Globus pallidus (tissue), 1 donor: Measurements from ENCODE around the gene BLTP2.

Experiments used
- DNase-seq: peaks from one replicate; pipeline ENCODE4 v3.0.0-alpha.2; 2015; ENCODE audit warnings: low spot score

BLTP2 gene

DNA sequence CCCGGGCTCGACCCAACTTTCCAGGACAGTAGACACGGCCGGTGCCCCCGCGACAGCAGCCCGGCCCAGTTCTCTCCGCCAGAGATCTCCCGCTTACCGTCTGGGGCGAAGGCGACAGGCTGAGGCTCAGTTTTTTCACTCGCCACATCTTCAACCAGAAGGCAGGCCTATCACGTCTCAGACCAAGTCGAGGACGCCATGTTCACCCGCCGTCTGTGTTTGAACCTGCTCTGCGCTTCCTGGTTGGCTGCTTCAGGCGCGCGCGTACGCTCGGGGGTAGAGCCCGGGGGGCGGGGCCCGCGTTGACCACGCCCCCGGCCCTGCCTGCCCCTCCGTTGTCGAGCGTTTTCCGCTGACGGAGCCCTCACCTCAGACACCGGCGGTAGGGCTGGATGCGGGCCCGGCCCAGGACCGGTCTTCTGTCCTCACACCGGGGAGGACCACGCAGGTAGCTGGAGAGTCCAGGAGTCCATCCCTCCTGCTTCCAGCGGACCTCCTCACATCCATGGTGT, 46.1 kb downstream of the BLTP2 start, which contains the start of gene SPAG5:
Gene SPAG5 (minus strand): TSS at position 227 of the 512 bp plus-strand sequence. CDS start 79 bp downstream, at position 148.
- peak; percentile 88 for DNase-seq

DNA sequence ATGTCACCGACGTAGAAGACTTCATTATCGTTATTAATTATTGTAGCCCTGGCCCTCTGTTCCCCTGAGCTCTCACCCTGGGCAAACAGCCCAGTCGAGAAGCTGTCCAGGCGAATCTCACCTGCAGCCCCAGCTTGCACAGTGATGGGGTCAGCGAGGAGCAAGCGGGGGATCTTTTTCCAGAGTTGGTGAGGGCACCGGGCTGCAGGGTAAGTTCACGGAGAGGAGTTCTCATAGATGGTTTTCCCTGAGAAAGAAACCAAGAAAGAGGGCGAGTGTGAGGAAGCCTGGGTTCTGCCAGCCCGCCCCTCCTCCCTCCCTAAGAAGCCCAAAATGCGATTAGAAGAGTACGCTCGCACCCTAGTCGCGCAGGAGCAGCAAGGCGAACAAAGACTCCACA, 46.6 kb downstream of the BLTP2 start:
- no peak for DNase-seq

DNA sequence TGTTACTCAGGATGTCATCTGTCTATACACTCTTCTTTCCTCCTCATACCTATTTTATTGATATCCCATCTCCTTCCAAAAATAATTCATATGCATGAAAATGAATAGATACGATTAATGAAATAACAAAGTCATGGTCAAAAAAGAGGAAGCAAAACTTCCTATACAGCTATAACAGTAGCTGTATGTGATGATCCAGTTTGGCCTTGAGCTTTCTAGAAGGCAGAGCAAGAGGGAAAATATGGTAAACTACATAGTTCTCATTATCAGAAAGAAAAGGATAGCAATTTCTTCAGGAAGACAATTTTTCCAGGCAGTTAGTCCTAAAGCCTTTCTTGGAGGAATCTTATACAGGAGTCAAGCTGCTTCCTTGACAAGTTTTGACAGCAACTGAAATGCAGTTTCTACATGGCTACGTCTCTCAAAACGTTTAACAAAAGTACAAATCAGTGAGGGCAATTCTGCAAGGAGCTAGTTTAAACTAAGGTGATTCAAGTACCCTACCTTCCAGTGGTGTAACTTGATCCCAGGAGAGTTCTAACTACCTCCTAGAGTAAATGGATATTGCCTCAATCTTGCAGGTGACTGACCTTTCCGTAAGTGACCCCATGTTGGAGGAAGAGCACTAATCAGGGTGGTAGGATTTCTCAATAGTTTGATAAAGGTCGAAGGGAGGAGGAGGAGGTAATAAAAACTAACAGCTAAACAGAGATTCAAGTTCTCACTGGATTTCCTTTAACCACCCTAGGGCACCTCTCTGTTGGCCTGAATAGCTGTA, 47.2 kb downstream of the BLTP2 start:
- DNase-seq = no peak
